ENCODE measurements around the gene SETD4. TPM values are rescaled to one million over a fixed set of nuclear protein-coding genes. Genes with fewer than 3 reads are reported as not detected.

SETD4 gene
- total RNA-seq, 2 donors from 2014 or later = 9.9 to 32.3 TPM

DNA sequence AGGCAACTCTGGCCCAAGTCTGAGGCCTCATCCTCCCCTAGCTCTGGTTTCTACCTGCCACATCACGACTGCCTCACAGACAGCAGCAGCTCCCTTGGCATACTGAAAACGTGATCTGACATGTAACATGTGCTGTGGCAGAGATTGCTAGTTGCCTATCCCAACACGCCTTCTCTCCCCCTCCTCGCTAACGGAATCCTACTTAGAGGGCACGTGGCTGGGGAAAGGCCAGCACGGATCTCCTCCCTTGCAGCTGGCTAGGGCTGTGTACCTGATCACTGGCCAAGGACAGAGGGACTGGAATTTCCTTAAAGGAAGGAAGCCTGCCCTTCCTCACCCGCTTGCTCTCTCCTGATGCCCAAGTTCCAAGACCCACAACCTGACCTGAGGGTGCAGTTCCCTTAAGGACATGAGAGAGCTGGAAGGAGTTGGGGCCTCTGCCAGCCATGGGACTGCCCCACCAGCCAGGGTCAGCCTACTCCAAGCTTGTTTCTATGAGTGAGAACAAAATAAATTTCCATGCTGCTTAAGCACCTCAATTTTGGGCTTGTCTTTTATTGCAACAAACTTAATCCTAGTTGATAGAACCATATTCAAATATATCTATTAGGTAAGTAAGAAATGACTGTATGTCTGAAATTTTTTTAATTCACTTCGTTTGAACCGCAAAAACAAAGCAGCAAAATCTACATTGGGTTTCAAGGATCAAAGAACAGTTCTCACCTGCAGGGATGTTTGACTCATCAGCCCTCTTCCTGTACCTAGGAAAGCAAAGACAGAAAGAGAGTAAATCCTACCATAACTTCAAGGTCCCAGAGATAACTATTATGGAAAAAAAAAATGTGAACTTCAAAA lies 7.2 kb downstream of the SETD4 start:
- 80 to 83% methylated on average over 10 of the region's 10 CpGs for WGBS, 2 donors
- Histone ChIP-seq H3K36me3 (replicated peaks in 1 of 2; ENCODE audit: insufficient read depth in 1 of 2, low read depth in 2 of 2) (peaks cover 17 to 33% of the 10 kb centered on the region in 2 donors), H3K27me3 (no peaks in the 10 kb centered on the region), H3K4me3 (no peak overlapping the region), H3K27ac (no peak overlapping the region), H3K9me3 (no peaks in the 10 kb centered on the region), H3K4me1 (peaks cover 6% of the 10 kb centered on the region)
- no peak for ATAC-seq
- TF ChIP-seq, protein P1, sequence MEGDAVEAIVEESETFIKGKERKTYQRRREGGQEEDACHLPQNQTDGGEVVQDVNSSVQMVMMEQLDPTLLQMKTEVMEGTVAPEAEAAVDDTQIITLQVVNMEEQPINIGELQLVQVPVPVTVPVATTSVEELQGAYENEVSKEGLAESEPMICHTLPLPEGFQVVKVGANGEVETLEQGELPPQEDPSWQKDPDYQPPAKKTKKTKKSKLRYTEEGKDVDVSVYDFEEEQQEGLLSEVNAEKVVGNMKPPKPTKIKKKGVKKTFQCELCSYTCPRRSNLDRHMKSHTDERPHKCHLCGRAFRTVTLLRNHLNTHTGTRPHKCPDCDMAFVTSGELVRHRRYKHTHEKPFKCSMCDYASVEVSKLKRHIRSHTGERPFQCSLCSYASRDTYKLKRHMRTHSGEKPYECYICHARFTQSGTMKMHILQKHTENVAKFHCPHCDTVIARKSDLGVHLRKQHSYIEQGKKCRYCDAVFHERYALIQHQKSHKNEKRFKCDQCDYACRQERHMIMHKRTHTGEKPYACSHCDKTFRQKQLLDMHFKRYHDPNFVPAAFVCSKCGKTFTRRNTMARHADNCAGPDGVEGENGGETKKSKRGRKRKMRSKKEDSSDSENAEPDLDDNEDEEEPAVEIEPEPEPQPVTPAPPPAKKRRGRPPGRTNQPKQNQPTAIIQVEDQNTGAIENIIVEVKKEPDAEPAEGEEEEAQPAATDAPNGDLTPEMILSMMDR (IDR thresholded peaks at IDR 0.05) = no peak
- no peak for TF ChIP-seq POLR2A (IDR thresholded peaks at IDR 0.05)
- no peak for DNase-seq
- intact Hi-C loops (cut with DNase I) = loop anchor here (10.0 kb wide), 1 partner anchor 62 kb away; no protein-coding TSS in a partner anchor

DNA sequence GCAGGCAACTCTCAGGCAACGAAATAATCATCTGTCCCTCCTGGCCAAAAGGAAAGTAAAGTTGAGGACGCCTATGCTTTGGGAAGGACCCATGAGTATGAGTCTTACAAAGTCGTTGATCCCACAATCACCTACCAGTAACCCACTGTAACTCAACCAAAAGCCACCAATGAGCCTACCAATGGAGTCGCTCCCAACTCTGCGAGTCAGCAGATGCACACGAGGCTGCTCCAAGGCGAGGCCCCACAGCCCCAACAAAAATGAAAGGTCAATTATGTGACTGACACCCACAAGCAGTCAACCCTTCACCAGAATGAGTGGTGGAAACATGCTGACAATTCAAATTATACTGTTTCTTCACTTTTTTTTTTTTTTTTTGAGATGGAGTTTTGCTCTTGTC lies 12.0 kb downstream of the SETD4 start:
- H3K27me3 ChIP-seq = no peaks in the 10 kb centered on the region
- H3K27ac ChIP-seq = no peak overlapping the region
- no peak overlapping the region for H3K4me3 ChIP-seq
- DNase-seq (no peak), ATAC-seq (no peak)
- no peaks in the 10 kb centered on the region for H3K9me3 ChIP-seq
- intact Hi-C loops (cut with DNase I) = no loop called here
- H3K36me3 ChIP-seq (replicated peaks in 1 of 2; ENCODE audit: insufficient read depth in 1 of 2, low read depth in 2 of 2) = peaks cover 8 to 29% of the 10 kb centered on the region in 2 donors
- no peaks in the 10 kb centered on the region for H3K4me1 ChIP-seq
- no peak for TF ChIP-seq POLR2A (IDR thresholded peaks at IDR 0.05)
- TF ChIP-seq, protein P1 (IDR thresholded peaks at IDR 0.05) = no peak
- 92% methylated on average over 7 of the region's 7 CpGs for WGBS, 2 donors

DNA sequence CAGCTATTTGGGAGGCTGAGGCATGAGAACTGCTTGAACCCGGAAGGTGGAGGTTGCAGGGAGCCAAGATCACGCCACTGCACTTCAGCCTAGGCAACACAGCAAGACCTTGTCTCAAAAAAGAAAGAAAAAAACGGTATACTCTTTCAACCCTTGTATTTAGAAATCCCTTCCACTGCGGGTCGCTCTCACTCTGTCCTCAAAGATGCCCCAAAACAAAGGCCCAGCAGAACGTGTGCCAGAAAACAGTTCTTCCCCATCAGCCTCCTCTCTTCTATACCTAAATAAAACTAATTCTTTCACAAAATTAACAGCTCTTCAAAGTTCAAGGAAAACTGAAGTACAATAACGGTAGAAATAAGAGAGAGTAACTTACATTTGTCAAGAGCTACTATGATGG lies 13.2 kb downstream of the SETD4 start:
- DNase-seq (no peak), ATAC-seq (no peak)
- H3K4me3 ChIP-seq = no peak overlapping the region
- no peak for TF ChIP-seq POLR2A (IDR thresholded peaks at IDR 0.05)
- TF ChIP-seq, protein P1 (IDR thresholded peaks at IDR 0.05) = no peak
- no peaks in the 10 kb centered on the region for H3K9me3 ChIP-seq
- no peak overlapping the region for H3K27ac ChIP-seq
- intact Hi-C loops (cut with DNase I) = no loop called here
- H3K4me1 ChIP-seq = no peaks in the 10 kb centered on the region
- H3K36me3 ChIP-seq (replicated peaks in 1 of 2; ENCODE audit: insufficient read depth in 1 of 2, low read depth in 2 of 2) = peaks cover 8 to 29% of the 10 kb centered on the region in 2 donors
- H3K27me3 ChIP-seq = no peaks in the 10 kb centered on the region
- 83 to 84% methylated on average over 7 of the region's 7 CpGs for WGBS, 2 donors

DNA sequence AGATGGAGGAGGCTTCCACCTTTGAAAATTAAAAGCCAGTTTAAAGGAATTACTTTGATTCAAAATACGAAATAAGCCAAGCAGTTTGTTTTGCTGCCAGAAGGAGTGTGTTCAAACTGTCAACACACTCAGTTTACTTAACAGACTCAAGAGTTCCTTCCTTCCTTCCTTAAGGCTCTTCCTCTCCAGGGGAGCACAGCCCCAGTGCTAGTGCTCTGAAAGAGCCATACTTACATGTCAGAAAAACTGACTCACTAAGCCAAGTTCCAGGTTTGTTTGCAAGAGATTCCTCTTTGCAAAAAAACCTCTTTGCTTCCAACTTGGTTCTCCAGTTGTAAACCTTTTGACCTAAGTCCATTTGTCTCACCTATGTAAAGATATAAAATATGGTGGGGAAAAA lies 14.3 kb downstream of the SETD4 start:
- Histone ChIP-seq H3K9me3 (no peaks in the 10 kb centered on the region), H3K4me1 (no peaks in the 10 kb centered on the region), H3K27ac (no peak overlapping the region), H3K36me3 (replicated peaks in 1 of 2; ENCODE audit: insufficient read depth in 1 of 2, low read depth in 2 of 2) (peaks cover 8 to 29% of the 10 kb centered on the region in 2 donors), H3K27me3 (no peaks in the 10 kb centered on the region), H3K4me3 (no peak overlapping the region)
- no peak for ATAC-seq
- no peak for DNase-seq
- intact Hi-C loops (cut with DNase I) = no loop called here
- 76 to 88% methylated on average over 1 of the region's 1 CpG for WGBS, 2 donors
- no peak for TF ChIP-seq POLR2A (IDR thresholded peaks at IDR 0.05)
- TF ChIP-seq, protein P1 (IDR thresholded peaks at IDR 0.05) = no peak

DNA sequence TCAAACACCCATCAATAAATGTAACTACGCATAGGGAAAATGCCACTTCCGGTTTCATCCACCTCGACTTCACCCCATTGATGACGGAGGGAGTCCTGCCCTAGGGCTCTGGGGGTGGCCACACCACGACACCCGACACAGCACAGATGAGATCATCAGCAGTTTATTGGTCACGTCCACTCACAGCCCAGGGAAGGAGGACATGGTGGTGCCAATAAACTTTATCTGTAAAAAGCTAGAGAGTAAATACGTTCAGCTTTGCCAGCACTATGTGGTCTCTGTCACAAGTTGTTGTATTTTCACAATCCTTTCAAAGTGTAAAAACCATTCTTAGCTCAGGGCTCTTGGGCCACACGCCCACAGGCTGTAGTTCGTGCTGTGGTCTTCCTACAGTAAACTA lies 16.3 kb downstream of the SETD4 start:
- WGBS, 2 donors = 72 to 75% methylated on average over 10 of the region's 10 CpGs
- Histone ChIP-seq H3K4me3 (no peak overlapping the region), H3K36me3 (replicated peaks in 1 of 2; ENCODE audit: insufficient read depth in 1 of 2, low read depth in 2 of 2) (peaks cover 8 to 33% of the 10 kb centered on the region in 2 donors), H3K27ac (no peak overlapping the region), H3K9me3 (no peaks in the 10 kb centered on the region), H3K27me3 (no peaks in the 10 kb centered on the region), H3K4me1 (no peaks in the 10 kb centered on the region)
- TF ChIP-seq POLR2A (IDR thresholded peaks at IDR 0.05) = no peak
- TF ChIP-seq, protein P1 (IDR thresholded peaks at IDR 0.05) = no peak
- ATAC-seq (no peak), DNase-seq (no peak)
- intact Hi-C loops (cut with DNase I) = no loop called here

All from body of pancreas (tissue), 4 donors.